HepG2 (cell line): ENCODE measurements around the gene TRIM54. TPM values are rescaled to one million over a fixed set of nuclear protein-coding genes. Genes with fewer than 3 reads are reported as not detected.

Experiments
- AGO2 ChIP-seq: fragments of 200-400 bp; formaldehyde crosslinking; optimal IDR thresholded peaks from 2 replicates; pipeline ENCODE3; 2017; ENCODE audit warnings: mild to moderate bottlenecking, low read depth, low read length, moderate library complexity
- ERF ChIP-seq: IDR thresholded peaks from 2 replicates; pipeline ENCODE4 v1.6.1; 2018; ENCODE audit warnings: missing biosample characterization, missing genetic modification reagents
- ETS1 ChIP-seq: sonication (generic); formaldehyde crosslinking; IDR thresholded peaks from 2 replicates; pipeline ENCODE4 v1.4.0; 2020; ENCODE audit warnings: missing genetic modification reagents
- IKZF1 ChIP-seq: fragments of 450-650 bp; IDR thresholded peaks from 2 replicates; pipeline ENCODE4 v1.7.1; 2016
- MED8 ChIP-seq: sonication (generic); formaldehyde crosslinking; IDR thresholded peaks from 2 replicates; pipeline ENCODE4 v1.8.1; 2023; ENCODE audit warnings: mild to moderate bottlenecking, missing genetic modification reagents; ENCODE audit not compliant: insufficient replicate concordance
- MEIS2 ChIP-seq: sonication (generic); formaldehyde crosslinking; IDR thresholded peaks from 2 replicates; pipeline ENCODE4 v1.9.0; 2021; ENCODE audit warnings: mild to moderate bottlenecking, missing genetic modification reagents
- MYC ChIP-seq: sonication (generic); formaldehyde crosslinking; IDR thresholded peaks from 2 replicates; pipeline ENCODE4 v1.9.0; 2021; ENCODE audit warnings: missing genetic modification reagents, borderline replicate concordance
- NAIF1 ChIP-seq: sonication (generic); formaldehyde crosslinking; IDR thresholded peaks from 2 replicates; pipeline ENCODE4 v1.5.0; 2020; ENCODE audit warnings: mild to moderate bottlenecking, missing genetic modification reagents, borderline replicate concordance
- NBN ChIP-seq: fragments of 450-650 bp; conservative IDR thresholded peaks from 2 replicates; pipeline ENCODE4 v1.6.1; 2017
- NR2C2 ChIP-seq: sonication (generic); formaldehyde crosslinking; IDR thresholded peaks from 2 replicates; pipeline ENCODE4 v1.4.0; 2020; ENCODE audit warnings: missing genetic modification reagents, mild to moderate bottlenecking, moderate library complexity, borderline replicate concordance
- PCBP2 ChIP-seq: fragments of 200-400 bp; formaldehyde crosslinking; optimal IDR thresholded peaks from 2 replicates; pipeline ENCODE3; 2018; ENCODE audit warnings: low read length, low read depth; ENCODE audit not compliant: poor library complexity, severe bottlenecking
- RARA ChIP-seq: IDR thresholded peaks from 2 replicates; pipeline ENCODE4 v1.6.1; 2016; ENCODE audit warnings: missing genetic modification reagents, missing compliant biosample characterization
- ZBTB42 ChIP-seq: sonication (generic); formaldehyde crosslinking; IDR thresholded peaks from 2 replicates; pipeline ENCODE4 v1.5.0; 2020; ENCODE audit warnings: mild to moderate bottlenecking, missing genetic modification reagents
- ZFYVE20 ChIP-seq: sonication (generic); formaldehyde crosslinking; IDR thresholded peaks from 2 replicates; pipeline ENCODE4 v1.8.0; 2023; ENCODE audit warnings: low read depth, mild to moderate bottlenecking, moderate library complexity, missing genetic modification reagents, borderline replicate concordance
- ZMYM2 ChIP-seq: sonication (generic); formaldehyde crosslinking; IDR thresholded peaks from 2 replicates; pipeline ENCODE4 v1.8.0; 2022; ENCODE audit warnings: mild to moderate bottlenecking, missing genetic modification reagents
- ZNF10 ChIP-seq: sonication (generic); formaldehyde crosslinking; IDR thresholded peaks from 2 replicates; pipeline ENCODE4 v1.4.0; 2020; ENCODE audit warnings: mild to moderate bottlenecking, low read depth, missing genetic modification reagents, borderline replicate concordance
- ZNF232 ChIP-seq: sonication (generic); formaldehyde crosslinking; IDR thresholded peaks from 2 replicates; pipeline ENCODE4 v1.4.0; 2020; ENCODE audit warnings: missing genetic modification reagents, borderline replicate concordance
- ZNF274 ChIP-seq: sonication (generic); formaldehyde crosslinking; IDR thresholded peaks from 2 replicates; pipeline ENCODE4 v1.5.1; 2020; ENCODE audit warnings: mild to moderate bottlenecking, missing genetic modification reagents
- ZNF530 ChIP-seq: sonication (generic); formaldehyde crosslinking; IDR thresholded peaks from 2 replicates; pipeline ENCODE4 v1.5.0; 2020; ENCODE audit warnings: low read depth, mild to moderate bottlenecking, missing genetic modification reagents
- ZNF615 ChIP-seq: sonication (generic); formaldehyde crosslinking; IDR thresholded peaks from 2 replicates; pipeline ENCODE4 v1.5.0; 2020; ENCODE audit warnings: mild to moderate bottlenecking, missing genetic modification reagents, borderline replicate concordance
- ZNF639 ChIP-seq: conservative IDR thresholded peaks from 2 replicates; pipeline ENCODE4 v1.6.1; 2018; ENCODE audit warnings: missing genetic modification reagents
- ZSCAN12 ChIP-seq: sonication (generic); formaldehyde crosslinking; IDR thresholded peaks from 2 replicates; pipeline ENCODE4 v1.9.0; 2021; ENCODE audit warnings: mild to moderate bottlenecking, missing genetic modification reagents
- polyA plus RNA-seq, 8 experiments: library from polyadenylated mRNA; depleted of rRNA in 3 of 8; stranded (reverse) in 7 of 8; unstranded in 1 of 8; fragments of >200 nt; fragmentation: Illumina TruSeq in 4 of 8; extraction: Trizol in 4 of 8; gene quantifications; 2 replicates each; pipeline versions ENCODE4 v1.2.1 to v1.2.3, GENCODE V29; 2011 to 2016; ENCODE audit warnings: low read depth in 4 of 8, missing spikeins in 1 of 8, mixed read lengths in 1 of 8; ENCODE audit not compliant: insufficient read depth in 1 of 8
- total RNA-seq, 5 experiments: library from RNA; depleted of rRNA; stranded (reverse); fragments of >200 nt; fragmentation: Illumina TruSeq; extraction: Trizol; gene quantifications; 2 replicates each; pipeline ENCODE4 v1.2.3, GENCODE V29; 2016; ENCODE audit warnings: low read depth in 1 of 5
- TF ChIP-seq, protein P1 (sequence below): sonication (generic); formaldehyde crosslinking; IDR thresholded peaks from 2 replicates; pipeline ENCODE4 v1.5.0; 2020; ENCODE audit warnings: missing genetic modification reagents
- TF ChIP-seq, protein P2 (sequence below): sonication (generic); formaldehyde crosslinking; IDR thresholded peaks from 2 replicates; pipeline ENCODE4; 2020; ENCODE audit warnings: missing genetic modification reagents, mild to moderate bottlenecking, borderline replicate concordance

TRIM54 gene
- total and polyA plus RNA-seq, 2 of the 13 experiments (the other 11 are each of a cell fraction or from before 2014, with no cell fraction given), result 0.07 to 0.13 TPM

GRCh38 chr2:27249891-27250651 lies 32.2 kb upstream of the TRIM54 start (continued):
- peak; percentile 65 for TF ChIP-seq ZNF274 (CRISPR knock-in tag)
- TF ChIP-seq, protein P1, sequence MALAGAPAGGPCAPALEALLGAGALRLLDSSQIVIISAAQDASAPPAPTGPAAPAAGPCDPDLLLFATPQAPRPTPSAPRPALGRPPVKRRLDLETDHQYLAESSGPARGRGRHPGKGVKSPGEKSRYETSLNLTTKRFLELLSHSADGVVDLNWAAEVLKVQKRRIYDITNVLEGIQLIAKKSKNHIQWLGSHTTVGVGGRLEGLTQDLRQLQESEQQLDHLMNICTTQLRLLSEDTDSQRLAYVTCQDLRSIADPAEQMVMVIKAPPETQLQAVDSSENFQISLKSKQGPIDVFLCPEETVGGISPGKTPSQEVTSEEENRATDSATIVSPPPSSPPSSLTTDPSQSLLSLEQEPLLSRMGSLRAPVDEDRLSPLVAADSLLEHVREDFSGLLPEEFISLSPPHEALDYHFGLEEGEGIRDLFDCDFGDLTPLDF (CRISPR knock-in tag), result no peak
- TF ChIP-seq MED8 (CRISPR knock-in tag), result peak; percentile 19
- TF ChIP-seq, protein P2, sequence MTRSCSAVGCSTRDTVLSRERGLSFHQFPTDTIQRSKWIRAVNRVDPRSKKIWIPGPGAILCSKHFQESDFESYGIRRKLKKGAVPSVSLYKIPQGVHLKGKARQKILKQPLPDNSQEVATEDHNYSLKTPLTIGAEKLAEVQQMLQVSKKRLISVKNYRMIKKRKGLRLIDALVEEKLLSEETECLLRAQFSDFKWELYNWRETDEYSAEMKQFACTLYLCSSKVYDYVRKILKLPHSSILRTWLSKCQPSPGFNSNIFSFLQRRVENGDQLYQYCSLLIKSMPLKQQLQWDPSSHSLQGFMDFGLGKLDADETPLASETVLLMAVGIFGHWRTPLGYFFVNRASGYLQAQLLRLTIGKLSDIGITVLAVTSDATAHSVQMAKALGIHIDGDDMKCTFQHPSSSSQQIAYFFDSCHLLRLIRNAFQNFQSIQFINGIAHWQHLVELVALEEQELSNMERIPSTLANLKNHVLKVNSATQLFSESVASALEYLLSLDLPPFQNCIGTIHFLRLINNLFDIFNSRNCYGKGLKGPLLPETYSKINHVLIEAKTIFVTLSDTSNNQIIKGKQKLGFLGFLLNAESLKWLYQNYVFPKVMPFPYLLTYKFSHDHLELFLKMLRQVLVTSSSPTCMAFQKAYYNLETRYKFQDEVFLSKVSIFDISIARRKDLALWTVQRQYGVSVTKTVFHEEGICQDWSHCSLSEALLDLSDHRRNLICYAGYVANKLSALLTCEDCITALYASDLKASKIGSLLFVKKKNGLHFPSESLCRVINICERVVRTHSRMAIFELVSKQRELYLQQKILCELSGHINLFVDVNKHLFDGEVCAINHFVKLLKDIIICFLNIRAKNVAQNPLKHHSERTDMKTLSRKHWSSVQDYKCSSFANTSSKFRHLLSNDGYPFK (CRISPR knock-in tag), result no peak
- no peak; the same call in 1 of the 2 replicates for TF ChIP-seq NR2C2
- no peak; the same call in 1 of the 2 replicates for TF ChIP-seq RARA
- TF ChIP-seq ZFYVE20, result no peak
- peak; percentile 66; the same call in 1 of the 2 replicates for TF ChIP-seq ERF (CRISPR knock-in tag)
- no peak for TF ChIP-seq ZBTB42 (CRISPR knock-in tag)
- peak; percentile 70 for TF ChIP-seq MYC (CRISPR knock-in tag)
- no peak for TF ChIP-seq PCBP2
- no peak for TF ChIP-seq ZNF615
- TF ChIP-seq ZNF530 (CRISPR knock-in tag), result no peak
- no peak for TF ChIP-seq NBN
- TF ChIP-seq ZMYM2 (CRISPR knock-in tag), result peak; percentile 60; the same call in 1 of the 2 replicates
- TF ChIP-seq ZNF10 (CRISPR knock-in tag), result no peak
- no peak for TF ChIP-seq ZNF639 (CRISPR knock-in tag)
- 0 out of 2 replicates have a peak, but pooled peaks have one; percentile 40 for TF ChIP-seq NAIF1 (CRISPR knock-in tag)
- TF ChIP-seq MEIS2 (CRISPR knock-in tag), result 0 out of 2 replicates have a peak, but pooled peaks have one; percentile 12
- no peak for TF ChIP-seq IKZF1
- no peak; the same call in 1 of the 2 replicates for TF ChIP-seq ZNF232 (CRISPR knock-in tag)
- no peak for TF ChIP-seq AGO2
- no peak for TF ChIP-seq ZSCAN12 (CRISPR knock-in tag)
- TF ChIP-seq ETS1 (CRISPR knock-in tag), result no peak
